ENCODE measurements around the gene OSBPL5.

The OSBPL5 gene

DNA sequence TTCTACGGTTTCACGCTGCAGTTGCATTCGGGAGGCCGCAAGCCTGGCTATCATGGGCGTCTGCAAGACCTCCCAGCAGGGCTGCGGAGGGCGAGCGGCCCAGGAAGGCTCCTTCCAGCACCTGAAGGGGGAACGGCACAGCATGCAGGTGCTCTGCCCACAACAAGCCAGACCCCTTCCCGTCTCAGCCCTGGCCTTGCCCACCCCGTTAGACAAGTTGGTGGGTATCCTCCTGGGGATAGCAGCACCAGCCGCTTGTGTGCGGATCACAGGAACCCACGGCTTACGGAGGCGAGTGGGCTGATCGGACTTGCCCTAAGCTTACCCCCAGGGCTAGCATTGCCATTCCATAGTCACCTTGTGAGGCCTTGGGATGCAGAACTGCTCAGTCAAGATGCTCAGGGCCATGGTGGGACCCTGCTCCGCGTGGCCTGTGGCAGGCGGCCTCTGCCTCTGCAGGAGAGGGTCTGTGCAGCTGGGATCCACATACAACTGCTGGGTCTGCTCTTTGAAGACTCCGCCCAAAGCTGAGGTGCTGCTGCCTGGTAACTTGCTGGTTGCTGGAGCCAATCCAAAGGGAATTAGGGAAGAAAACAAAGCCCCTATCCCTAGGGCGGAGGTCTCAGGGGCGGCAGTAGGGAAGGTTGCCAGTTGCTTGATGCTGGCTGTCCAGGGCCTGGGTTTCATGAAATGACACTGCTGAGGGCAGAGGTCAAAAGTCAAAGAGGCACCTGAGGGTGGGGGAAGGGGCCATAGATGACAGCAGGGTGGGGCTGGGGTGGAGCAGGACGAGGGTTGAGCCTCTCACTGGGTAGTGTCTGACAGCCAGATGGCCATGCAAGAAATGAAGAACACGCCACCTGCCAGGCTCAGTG lies 1.4 kb upstream of the OSBPL5 start:
- FAIRE-seq (no peak), DNase-seq (ENCODE audit: insufficient read length, low spot score) (no peak)

- DNase-seq (ENCODE audit: insufficient read length, low spot score): no peak
- no peak for FAIRE-seq
These were observed 782 bp upstream of the OSBPL5 start for GRCh38 chr11:3165916-3166267.

- FAIRE-seq: no peak
- DNase-seq (ENCODE audit: insufficient read length, low spot score): no peak
These were observed 458 bp downstream of the OSBPL5 start for GRCh38 chr11:3164552-3165151.

DNA sequence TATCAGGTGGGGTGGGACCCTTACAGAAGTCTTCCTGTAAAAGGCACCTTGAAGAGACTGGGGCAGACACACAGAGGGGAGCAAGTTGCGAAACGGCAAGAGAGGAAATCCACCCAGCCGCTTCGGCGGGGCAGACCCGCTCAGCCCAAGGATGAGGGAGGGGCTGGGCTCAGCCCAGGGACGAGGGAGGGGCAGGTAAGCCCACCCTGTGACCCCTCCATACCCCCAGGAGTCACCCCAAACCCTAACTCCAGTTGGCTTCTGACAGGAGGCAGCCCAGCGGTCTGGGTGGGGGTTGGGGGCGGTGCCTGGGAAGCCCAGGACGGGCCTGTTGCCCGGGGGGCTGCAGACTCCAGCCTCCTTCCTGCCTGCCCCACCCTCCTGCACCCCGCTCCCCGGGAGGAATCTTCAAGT lies 965 bp downstream of the OSBPL5 start:
- FAIRE-seq (no peak), DNase-seq (ENCODE audit: insufficient read length, low spot score) (no peak)

DNA sequence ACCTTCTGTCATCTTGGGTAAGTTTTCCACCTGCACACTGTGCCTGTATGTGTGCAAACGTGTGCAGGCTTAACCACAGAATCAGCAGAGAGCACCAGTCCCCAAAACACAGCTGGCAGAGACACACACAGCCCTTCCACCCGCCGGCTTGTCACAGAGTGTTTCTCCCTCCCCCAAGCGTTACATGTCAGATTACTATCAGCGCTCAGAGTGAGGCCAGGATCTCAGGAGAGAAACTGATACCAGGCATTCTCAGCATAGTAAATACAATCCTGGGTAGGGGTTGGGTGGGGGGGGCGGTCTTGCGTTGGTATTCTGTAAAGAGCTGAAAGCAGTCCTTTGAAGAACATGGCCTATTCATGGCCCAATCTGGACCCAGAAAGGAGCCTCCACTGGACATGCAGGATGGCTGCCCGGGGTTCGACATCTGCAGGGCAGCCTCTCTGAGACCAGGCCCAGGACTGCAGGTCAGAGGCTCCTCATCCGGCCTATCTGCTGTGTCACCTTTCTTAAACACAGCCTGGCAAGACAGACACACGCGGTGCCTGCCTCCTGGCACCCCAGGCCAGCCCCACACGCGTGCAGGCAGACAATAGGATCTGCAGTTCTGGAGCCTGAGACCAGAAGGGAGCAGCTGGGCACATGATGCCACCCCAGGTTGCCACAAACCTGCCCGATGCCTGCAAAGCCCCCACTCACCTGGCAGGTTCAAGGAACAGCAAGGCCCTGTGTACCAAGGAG lies 1.7 kb downstream of the OSBPL5 start:
- DNase-seq (ENCODE audit: insufficient read length, low spot score): no peak
- FAIRE-seq: no peak

GRCh38 chr11:3162410-3163240 lies 2.5 kb downstream of the OSBPL5 start:
- FAIRE-seq (no peak), DNase-seq (ENCODE audit: insufficient read length, low spot score) (no peak)

DNA sequence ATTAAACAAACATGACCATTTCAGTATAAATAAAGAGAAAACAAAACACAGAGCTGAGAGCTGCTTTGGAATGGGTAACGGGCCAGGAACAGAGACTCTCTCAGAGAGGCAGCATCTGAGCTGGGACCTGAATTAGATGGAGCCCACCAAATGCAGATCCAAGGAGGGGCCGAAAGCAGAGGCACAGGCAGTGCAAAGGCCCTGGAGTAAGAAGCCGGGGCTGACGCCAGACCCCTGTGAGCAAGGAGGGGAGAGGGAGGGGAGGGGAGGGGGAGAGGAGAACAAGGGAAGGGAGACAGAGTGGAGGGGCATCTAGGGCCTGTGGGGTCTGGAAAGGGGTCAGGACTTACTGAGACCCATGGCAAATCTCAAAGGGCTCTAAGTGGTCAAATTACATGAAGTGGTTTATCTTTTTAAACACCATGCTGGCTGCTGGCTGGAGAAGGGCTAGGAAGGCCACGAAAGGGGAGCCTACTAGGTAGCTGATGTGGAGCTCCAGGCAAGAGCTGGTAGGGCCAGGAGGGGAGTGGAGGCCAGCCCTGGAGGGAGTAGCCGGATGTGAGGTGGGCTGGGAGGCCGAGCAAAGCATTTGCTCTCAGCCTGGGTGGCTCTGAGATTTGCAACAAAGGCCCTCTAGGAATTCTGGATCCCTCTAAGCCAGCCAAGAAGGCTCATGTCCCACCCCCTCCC lies 3.2 kb downstream of the OSBPL5 start:
- no peak for DNase-seq (ENCODE audit: insufficient read length, low spot score)
- FAIRE-seq: no peak

- DNase-seq (ENCODE audit: insufficient read length, low spot score) (no peak), FAIRE-seq (no peak)
These were observed 3.8 kb downstream of the OSBPL5 start for GRCh38 chr11:3161309-3161708.

DNA sequence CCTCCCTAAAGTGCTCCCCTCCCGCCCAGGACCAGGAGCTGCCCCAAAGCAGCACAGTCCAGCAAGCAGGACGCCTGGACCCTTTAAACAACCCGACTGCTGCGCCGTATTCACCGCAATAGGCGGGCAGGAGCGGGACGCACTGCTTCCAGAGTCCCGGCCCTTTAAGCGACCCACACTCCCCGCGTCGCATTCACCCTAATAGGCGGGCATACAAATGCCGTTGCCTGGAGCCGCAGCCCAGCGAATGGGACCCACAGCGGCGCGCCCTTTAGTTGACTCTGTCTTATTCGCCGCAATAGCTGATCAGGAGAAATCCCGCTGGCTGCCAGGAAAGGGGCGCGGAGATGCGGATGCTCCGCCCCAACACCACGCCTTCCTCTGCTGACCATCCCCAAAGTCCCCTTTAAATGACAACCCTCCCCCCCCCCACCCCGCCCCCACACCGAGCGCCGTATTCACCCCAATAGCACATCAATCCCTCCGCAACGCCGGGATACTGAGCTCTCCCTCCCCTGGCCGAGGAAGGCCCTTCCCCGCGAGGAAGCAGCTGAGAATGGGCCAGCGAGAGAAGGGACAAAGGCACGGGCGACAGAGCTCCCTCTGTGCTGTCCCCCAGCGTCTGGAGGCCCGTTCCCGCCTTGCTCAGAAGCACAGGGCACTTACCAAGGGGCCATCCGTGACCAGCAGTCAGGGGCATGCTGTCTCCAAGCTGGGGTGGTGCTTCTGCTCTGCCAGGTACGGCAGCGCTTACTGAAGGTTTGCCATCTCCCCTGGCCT lies 4.7 kb downstream of the OSBPL5 start:
- DNase-seq (ENCODE audit: insufficient read length, low spot score) (no peak), FAIRE-seq (no peak)

GRCh38 chr11:3159296-3160190 lies 5.6 kb downstream of the OSBPL5 start:
- DNase-seq (ENCODE audit: insufficient read length, low spot score): no peak
- FAIRE-seq: no peak

DNA sequence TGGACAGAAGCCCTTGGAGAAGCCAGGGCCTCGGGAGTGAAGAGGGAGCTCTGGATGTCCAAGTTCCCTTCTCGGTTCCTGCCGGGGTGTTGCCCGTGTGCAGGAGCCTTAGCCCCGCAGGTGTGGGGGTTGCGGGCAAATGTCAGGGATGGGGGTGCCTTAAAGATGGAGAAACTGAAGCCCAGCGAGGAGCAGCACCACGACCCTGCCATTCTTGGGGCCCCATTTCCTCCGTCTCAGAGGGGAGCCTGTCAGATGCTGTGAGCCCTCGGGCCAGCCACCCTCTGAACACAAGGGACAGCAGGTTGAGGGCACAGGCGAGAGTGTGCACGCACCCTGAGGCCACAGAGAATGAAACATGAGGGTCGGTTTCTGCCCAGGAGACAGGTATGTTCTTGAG lies 6.3 kb downstream of the OSBPL5 start:
- DNase-seq (ENCODE audit: insufficient read length, low spot score): no peak
- no peak for FAIRE-seq

GRCh38 chr11:3158131-3158591 lies 6.9 kb downstream of the OSBPL5 start:
- FAIRE-seq (no peak), DNase-seq (ENCODE audit: insufficient read length, low spot score) (no peak)

GRCh38 chr11:3157381-3158130 lies 7.6 kb downstream of the OSBPL5 start:
- FAIRE-seq: no peak
- DNase-seq (ENCODE audit: insufficient read length, low spot score): no peak

- FAIRE-seq (no peak), DNase-seq (ENCODE audit: insufficient read length, low spot score) (no peak)
These were observed 8.3 kb downstream of the OSBPL5 start for GRCh38 chr11:3156661-3157311.

- no peak for DNase-seq (ENCODE audit: insufficient read length, low spot score)
- no peak for FAIRE-seq
These were observed 8.8 kb downstream of the OSBPL5 start for GRCh38 chr11:3156282-3156660.

DNA sequence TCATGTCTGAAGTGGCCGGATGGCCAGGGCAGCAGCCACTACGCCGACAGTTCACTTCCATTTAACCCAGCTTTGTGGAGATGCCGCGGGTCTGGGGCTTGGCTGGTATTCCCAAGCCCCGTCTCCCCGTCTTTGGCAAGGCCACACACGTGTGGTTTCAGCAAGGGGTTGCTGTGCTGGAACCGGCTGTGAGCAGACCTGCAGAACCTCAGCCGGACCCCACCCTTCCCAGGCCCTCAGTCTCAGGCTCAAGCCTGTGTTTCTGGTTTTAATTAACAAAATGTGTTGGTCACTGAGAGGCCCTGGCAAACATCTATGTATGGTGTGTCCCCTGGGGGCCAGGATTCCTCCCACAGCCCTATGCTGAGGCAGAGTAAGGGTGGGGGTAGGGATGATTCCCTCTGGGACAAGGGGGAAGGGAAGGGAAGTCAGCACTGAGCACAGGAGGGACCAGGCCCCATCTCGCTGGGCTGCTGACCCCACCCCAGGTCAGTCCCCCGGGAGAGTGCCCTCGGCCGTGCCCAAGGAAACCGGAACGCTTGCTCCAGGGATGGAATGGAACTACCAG lies 9.3 kb downstream of the OSBPL5 start:
- DNase-seq (ENCODE audit: insufficient read length, low spot score) (no peak), FAIRE-seq (no peak)

DNA sequence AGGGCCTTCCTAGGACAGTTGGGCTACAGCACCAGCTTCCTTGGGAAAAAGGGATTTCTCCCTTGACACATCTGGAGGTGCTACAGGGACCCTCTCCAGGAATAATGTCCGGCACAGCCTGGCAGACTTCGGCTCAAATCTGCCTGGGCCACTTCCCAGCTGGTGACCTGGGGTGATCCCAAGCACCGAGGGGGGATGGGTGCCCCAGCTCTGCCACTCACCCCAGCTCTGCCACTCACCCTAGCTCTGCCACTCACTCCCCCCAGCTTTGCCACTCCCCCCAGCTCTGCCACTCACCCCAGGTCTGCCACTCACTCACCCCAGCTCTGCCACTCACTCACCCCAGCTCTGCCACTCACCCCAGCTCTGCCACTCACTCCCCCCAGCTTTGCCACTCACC lies 9.9 kb downstream of the OSBPL5 start:
- FAIRE-seq (no peak), DNase-seq (ENCODE audit: insufficient read length, low spot score) (no peak)

Data from GM19239 (cell line).